HEK293 (cell line): ENCODE measurements around the gene PIK3CA.
A peak's percentile ranks its signal among the peaks of the same experiment; 100 is the strongest.

Experiments
- CTCF ChIA-PET: fragments of 350-600 bp; formaldehyde crosslinking; extraction: SDS; loops from one replicate; lab custom pipeline; 2021; ENCODE audit warnings: antibody characterized with exemption; lab: Yijun Ruan, JAX
- POLR2A ChIA-PET: fragments of 300-600 bp; formaldehyde crosslinking; extraction: SDS; loops from one replicate; lab custom pipeline; 2020; ENCODE audit warnings: antibody characterized with exemption, inconsistent platforms; lab: Yijun Ruan, JAX
- H3K27ac ChIP-seq: fragments of 200-500 bp; sonication (Bioruptor generic); 2 replicates; pipeline ENCODE4 v1.5.1; 2014; ENCODE audit warnings: low read depth, low read length, control low read depth, inconsistent platforms; ENCODE audit errors: extremely low read depth
- H3K36me3 ChIP-seq, 2 experiments: fragments of 200-500 bp in 1 of 2; sonication (Bioruptor generic) in 1 of 2; 1 replicate in 1 of 2; 2 replicates in 1 of 2; pipeline ENCODE4 v1.5.1; 2014 to 2017; ENCODE audit warnings: inconsistent platforms in 2 of 2, low read length in 2 of 2; ENCODE audit not compliant: control insufficient read depth in 2 of 2, insufficient read depth in 1 of 2
- H3K4me1 ChIP-seq: fragments of 200-500 bp; sonication (Bioruptor generic); 2 replicates; pipeline ENCODE4 v1.5.1; 2014; ENCODE audit warnings: mild to moderate bottlenecking, low read length, inconsistent platforms; ENCODE audit not compliant: control insufficient read depth, insufficient read depth
- H3K4me3 ChIP-seq: 2 replicates; pipeline ENCODE4 v1.5.1; 2011; ENCODE audit warnings: low read depth, mild to moderate bottlenecking, control low read depth, low read length, moderate library complexity
- H3K9me3 ChIP-seq: fragments of 200-500 bp; sonication (Bioruptor generic); 2 replicates; pipeline ENCODE4 v1.5.1; 2014; ENCODE audit warnings: low read depth, low read length, inconsistent platforms; ENCODE audit not compliant: control insufficient read depth, insufficient read depth
- ATF2 ChIP-seq: fragments of 450-650 bp; formaldehyde crosslinking; IDR thresholded peaks from 2 replicates; pipeline ENCODE4 v1.5.1; 2016; ENCODE audit warnings: missing biosample characterization, missing genetic modification characterization, low read depth
- GLIS1 ChIP-seq: fragments of 450-650 bp; formaldehyde crosslinking; IDR thresholded peaks from 2 replicates; pipeline ENCODE4 v1.5.1; 2016; ENCODE audit warnings: missing biosample characterization, missing genetic modification characterization
- KLF1 ChIP-seq: fragments of 450-650 bp; formaldehyde crosslinking; IDR thresholded peaks from 2 replicates; pipeline ENCODE4 v1.5.1; 2016; ENCODE audit warnings: missing biosample characterization, missing genetic modification characterization
- PRDM2 ChIP-seq: fragments of 450-650 bp; formaldehyde crosslinking; IDR thresholded peaks from 2 replicates; pipeline ENCODE4 v1.5.1; 2016; ENCODE audit warnings: missing biosample characterization, missing genetic modification characterization, borderline replicate concordance
- REST ChIP-seq: fragments of 450-650 bp; formaldehyde crosslinking; IDR thresholded peaks from 2 replicates; pipeline ENCODE4 v1.5.1; 2016; ENCODE audit warnings: missing biosample characterization, missing genetic modification characterization
- ZBTB20 ChIP-seq: fragments of 450-650 bp; formaldehyde crosslinking; IDR thresholded peaks from 2 replicates; pipeline ENCODE4 v1.5.1; 2016; ENCODE audit warnings: missing biosample characterization, missing genetic modification characterization
- ZBTB44 ChIP-seq: fragments of 450-650 bp; IDR thresholded peaks from 2 replicates; pipeline ENCODE4 v1.5.1; 2018; ENCODE audit warnings: missing biosample characterization, mild to moderate bottlenecking, missing genetic modification characterization
- ZNF121 ChIP-seq: fragments of 450-650 bp; formaldehyde crosslinking; IDR thresholded peaks from 2 replicates; pipeline ENCODE4 v1.5.1; 2016; ENCODE audit warnings: missing biosample characterization, missing genetic modification characterization
- ZNF146 ChIP-seq: fragments of 450-650 bp; formaldehyde crosslinking; IDR thresholded peaks from 2 replicates; pipeline ENCODE4 v1.5.1; 2016; ENCODE audit warnings: missing biosample characterization, missing genetic modification characterization
- ZNF157 ChIP-seq: fragments of 450-650 bp; formaldehyde crosslinking; IDR thresholded peaks from 2 replicates; pipeline ENCODE4 v1.5.1; 2016; ENCODE audit warnings: missing biosample characterization, missing genetic modification characterization
- ZNF239 ChIP-seq: fragments of 450-650 bp; formaldehyde crosslinking; IDR thresholded peaks from 2 replicates; pipeline ENCODE4 v1.5.1; 2016; ENCODE audit warnings: missing biosample characterization, missing genetic modification characterization
- ZNF311 ChIP-seq: fragments of 450-650 bp; formaldehyde crosslinking; IDR thresholded peaks from 2 replicates; pipeline ENCODE4 v1.5.1; 2017; ENCODE audit warnings: missing biosample characterization, missing genetic modification characterization, borderline replicate concordance
- ZNF362 ChIP-seq: fragments of 450-650 bp; formaldehyde crosslinking; IDR thresholded peaks from 2 replicates; pipeline ENCODE4 v1.5.1; 2016; ENCODE audit warnings: missing biosample characterization, missing genetic modification characterization
- ZNF366 ChIP-seq: fragments of 450-650 bp; formaldehyde crosslinking; conservative IDR thresholded peaks from 2 replicates; pipeline ENCODE4 v1.5.1; 2016; ENCODE audit warnings: missing biosample characterization, missing genetic modification characterization
- ZNF416 ChIP-seq: fragments of 450-650 bp; formaldehyde crosslinking; IDR thresholded peaks from 2 replicates; pipeline ENCODE4 v1.5.1; 2016; ENCODE audit warnings: missing biosample characterization, missing genetic modification characterization
- ZNF624 ChIP-seq: fragments of 450-650 bp; formaldehyde crosslinking; IDR thresholded peaks from 2 replicates; pipeline ENCODE4 v1.5.1; 2017; ENCODE audit warnings: missing biosample characterization, missing genetic modification characterization
- ZNF843 ChIP-seq: fragments of 450-650 bp; formaldehyde crosslinking; IDR thresholded peaks from 2 replicates; pipeline ENCODE4 v1.5.1; 2016; ENCODE audit warnings: missing biosample characterization, missing genetic modification characterization

The PIK3CA gene

GRCh38 chr3:179181993-179182551 lies 33.9 kb downstream of the PIK3CA start (continued):
- peak; percentile 49; the same call in 1 of the 2 replicates for TF ChIP-seq ZNF843 (tag by site-specific recombination)
- peak; percentile 70; the same call in 1 of the 2 replicates for TF ChIP-seq ZNF121 (tag by site-specific recombination)
- no peak for TF ChIP-seq GLIS1 (tag by site-specific recombination)

GRCh38 chr3:179182902-179183301 lies 34.7 kb downstream of the PIK3CA start:
- H3K4me3 ChIP-seq, result no peak overlapping the region
- no peak for TF ChIP-seq ZNF311
- no peak for TF ChIP-seq ZNF239
- TF ChIP-seq ZNF416 (tag by site-specific recombination), result no peak
- no peak for TF ChIP-seq KLF1
- TF ChIP-seq ZBTB44 (tag by site-specific recombination), result no peak
- TF ChIP-seq ATF2 (tag by site-specific recombination), result no peak
- no peak for TF ChIP-seq ZNF624 (tag by site-specific recombination)
- TF ChIP-seq ZNF366 (tag by site-specific recombination), result no peak
- no peak for TF ChIP-seq PRDM2 (tag by site-specific recombination)
- TF ChIP-seq REST, result no peak
- TF ChIP-seq ZNF362, result no peak
- no peak for TF ChIP-seq ZBTB20
- no peak for TF ChIP-seq ZNF146 (tag by site-specific recombination)
- TF ChIP-seq ZNF157 (tag by site-specific recombination), result no peak
- no peaks in the 10 kb centered on the region for H3K36me3 ChIP-seq
- H3K4me1 ChIP-seq, result peaks cover 18% of the 10 kb centered on the region
- no peaks in the 10 kb centered on the region for H3K9me3 ChIP-seq
- H3K27ac ChIP-seq, result no peak overlapping the region
- CTCF ChIA-PET, result no interaction called here
- POLR2A ChIA-PET, result interaction anchor here (0.6 kb wide), 1 partner anchor 35 kb away, joined by 6 read pairs; no protein-coding TSS in a partner anchor
